ENCODE results near the gene PSMG2. TPM values are rescaled to one million over a fixed set of nuclear protein-coding genes. Genes with fewer than 3 reads are reported as not detected.

The PSMG2 gene
- total and polyA plus RNA-seq, 9 of the 15 experiments (the other 6 are each of a cell fraction or from before 2014, with no cell fraction given), result 59.9 to 271 (median 111) TPM

DNA sequence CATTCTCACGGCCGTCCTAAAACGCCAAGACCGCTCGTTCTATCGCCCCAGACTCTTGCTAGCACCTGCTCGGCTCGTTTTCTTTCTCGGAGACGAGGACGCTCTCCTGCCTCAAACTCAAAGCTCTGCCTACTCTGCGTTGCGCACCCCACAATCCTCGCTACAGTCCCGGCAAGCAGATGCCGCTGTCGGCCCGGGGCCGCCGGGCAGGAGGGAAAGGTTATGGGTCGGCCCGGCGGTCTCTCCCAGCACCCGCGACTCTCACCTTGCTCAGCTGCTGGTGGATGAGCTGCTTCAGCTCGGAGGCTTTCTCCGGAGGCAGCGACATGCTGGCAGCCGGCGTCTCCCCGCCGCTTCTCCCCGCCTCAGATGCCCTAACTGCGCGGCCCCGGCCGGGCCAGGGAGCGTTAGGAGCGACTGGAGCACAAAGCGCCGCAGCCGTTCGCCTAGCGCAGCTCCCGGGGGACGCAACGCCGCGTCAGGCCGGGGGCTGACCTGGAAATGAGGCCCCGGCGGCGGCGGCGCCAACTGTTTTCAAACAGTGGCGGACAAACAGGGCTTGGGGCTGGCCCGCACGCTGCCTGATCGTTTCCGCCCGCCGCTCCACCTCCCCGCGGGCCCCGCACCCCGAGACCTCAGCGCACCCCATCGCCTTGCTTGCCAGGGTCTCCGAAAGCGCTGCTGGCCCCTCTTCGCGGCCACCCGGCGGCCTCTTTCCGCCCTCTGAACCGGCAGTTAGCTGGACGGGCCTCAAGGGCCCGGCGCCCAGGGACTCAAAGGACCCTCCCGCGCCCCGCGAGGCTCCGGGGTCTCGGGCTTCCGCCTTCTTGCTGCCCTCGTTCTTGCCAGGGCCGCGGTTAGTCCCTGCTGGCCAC, at the start of gene PSMG2, which contains the start of gene CEP76 (continued):
- TF ChIP-seq, protein P1, sequence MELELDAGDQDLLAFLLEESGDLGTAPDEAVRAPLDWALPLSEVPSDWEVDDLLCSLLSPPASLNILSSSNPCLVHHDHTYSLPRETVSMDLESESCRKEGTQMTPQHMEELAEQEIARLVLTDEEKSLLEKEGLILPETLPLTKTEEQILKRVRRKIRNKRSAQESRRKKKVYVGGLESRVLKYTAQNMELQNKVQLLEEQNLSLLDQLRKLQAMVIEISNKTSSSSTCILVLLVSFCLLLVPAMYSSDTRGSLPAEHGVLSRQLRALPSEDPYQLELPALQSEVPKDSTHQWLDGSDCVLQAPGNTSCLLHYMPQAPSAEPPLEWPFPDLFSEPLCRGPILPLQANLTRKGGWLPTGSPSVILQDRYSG (tag; conservative IDR thresholded peaks at IDR 0.05; ENCODE audit: low read depth), result no peak
- TF ChIP-seq ZNF584 (CRISPR knock-in tag; IDR thresholded peaks at IDR 0.05; ENCODE audit: low read depth) (no peak), HDAC6 (IDR thresholded peaks at IDR 0.05; ENCODE audit: low read depth, low read length) (no peak), ATF1 (CRISPR knock-in tag; IDR thresholded peaks at IDR 0.05) (0 out of 2 replicates have a peak, but pooled peaks have one; percentile 32), ATF1 (tag; IDR thresholded peaks at IDR 0.05) (peak; percentile 92), ILK (tag; IDR thresholded peaks at IDR 0.05; ENCODE audit: borderline replicate concordance, low read depth) (no peak)
- TF ChIP-seq, protein P2, sequence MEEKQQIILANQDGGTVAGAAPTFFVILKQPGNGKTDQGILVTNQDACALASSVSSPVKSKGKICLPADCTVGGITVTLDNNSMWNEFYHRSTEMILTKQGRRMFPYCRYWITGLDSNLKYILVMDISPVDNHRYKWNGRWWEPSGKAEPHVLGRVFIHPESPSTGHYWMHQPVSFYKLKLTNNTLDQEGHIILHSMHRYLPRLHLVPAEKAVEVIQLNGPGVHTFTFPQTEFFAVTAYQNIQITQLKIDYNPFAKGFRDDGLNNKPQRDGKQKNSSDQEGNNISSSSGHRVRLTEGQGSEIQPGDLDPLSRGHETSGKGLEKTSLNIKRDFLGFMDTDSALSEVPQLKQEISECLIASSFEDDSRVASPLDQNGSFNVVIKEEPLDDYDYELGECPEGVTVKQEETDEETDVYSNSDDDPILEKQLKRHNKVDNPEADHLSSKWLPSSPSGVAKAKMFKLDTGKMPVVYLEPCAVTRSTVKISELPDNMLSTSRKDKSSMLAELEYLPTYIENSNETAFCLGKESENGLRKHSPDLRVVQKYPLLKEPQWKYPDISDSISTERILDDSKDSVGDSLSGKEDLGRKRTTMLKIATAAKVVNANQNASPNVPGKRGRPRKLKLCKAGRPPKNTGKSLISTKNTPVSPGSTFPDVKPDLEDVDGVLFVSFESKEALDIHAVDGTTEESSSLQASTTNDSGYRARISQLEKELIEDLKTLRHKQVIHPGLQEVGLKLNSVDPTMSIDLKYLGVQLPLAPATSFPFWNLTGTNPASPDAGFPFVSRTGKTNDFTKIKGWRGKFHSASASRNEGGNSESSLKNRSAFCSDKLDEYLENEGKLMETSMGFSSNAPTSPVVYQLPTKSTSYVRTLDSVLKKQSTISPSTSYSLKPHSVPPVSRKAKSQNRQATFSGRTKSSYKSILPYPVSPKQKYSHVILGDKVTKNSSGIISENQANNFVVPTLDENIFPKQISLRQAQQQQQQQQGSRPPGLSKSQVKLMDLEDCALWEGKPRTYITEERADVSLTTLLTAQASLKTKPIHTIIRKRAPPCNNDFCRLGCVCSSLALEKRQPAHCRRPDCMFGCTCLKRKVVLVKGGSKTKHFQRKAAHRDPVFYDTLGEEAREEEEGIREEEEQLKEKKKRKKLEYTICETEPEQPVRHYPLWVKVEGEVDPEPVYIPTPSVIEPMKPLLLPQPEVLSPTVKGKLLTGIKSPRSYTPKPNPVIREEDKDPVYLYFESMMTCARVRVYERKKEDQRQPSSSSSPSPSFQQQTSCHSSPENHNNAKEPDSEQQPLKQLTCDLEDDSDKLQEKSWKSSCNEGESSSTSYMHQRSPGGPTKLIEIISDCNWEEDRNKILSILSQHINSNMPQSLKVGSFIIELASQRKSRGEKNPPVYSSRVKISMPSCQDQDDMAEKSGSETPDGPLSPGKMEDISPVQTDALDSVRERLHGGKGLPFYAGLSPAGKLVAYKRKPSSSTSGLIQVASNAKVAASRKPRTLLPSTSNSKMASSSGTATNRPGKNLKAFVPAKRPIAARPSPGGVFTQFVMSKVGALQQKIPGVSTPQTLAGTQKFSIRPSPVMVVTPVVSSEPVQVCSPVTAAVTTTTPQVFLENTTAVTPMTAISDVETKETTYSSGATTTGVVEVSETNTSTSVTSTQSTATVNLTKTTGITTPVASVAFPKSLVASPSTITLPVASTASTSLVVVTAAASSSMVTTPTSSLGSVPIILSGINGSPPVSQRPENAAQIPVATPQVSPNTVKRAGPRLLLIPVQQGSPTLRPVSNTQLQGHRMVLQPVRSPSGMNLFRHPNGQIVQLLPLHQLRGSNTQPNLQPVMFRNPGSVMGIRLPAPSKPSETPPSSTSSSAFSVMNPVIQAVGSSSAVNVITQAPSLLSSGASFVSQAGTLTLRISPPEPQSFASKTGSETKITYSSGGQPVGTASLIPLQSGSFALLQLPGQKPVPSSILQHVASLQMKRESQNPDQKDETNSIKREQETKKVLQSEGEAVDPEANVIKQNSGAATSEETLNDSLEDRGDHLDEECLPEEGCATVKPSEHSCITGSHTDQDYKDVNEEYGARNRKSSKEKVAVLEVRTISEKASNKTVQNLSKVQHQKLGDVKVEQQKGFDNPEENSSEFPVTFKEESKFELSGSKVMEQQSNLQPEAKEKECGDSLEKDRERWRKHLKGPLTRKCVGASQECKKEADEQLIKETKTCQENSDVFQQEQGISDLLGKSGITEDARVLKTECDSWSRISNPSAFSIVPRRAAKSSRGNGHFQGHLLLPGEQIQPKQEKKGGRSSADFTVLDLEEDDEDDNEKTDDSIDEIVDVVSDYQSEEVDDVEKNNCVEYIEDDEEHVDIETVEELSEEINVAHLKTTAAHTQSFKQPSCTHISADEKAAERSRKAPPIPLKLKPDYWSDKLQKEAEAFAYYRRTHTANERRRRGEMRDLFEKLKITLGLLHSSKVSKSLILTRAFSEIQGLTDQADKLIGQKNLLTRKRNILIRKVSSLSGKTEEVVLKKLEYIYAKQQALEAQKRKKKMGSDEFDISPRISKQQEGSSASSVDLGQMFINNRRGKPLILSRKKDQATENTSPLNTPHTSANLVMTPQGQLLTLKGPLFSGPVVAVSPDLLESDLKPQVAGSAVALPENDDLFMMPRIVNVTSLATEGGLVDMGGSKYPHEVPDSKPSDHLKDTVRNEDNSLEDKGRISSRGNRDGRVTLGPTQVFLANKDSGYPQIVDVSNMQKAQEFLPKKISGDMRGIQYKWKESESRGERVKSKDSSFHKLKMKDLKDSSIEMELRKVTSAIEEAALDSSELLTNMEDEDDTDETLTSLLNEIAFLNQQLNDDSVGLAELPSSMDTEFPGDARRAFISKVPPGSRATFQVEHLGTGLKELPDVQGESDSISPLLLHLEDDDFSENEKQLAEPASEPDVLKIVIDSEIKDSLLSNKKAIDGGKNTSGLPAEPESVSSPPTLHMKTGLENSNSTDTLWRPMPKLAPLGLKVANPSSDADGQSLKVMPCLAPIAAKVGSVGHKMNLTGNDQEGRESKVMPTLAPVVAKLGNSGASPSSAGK (IDR thresholded peaks at IDR 0.05), result peak; percentile 68
- TF ChIP-seq, protein P3, sequence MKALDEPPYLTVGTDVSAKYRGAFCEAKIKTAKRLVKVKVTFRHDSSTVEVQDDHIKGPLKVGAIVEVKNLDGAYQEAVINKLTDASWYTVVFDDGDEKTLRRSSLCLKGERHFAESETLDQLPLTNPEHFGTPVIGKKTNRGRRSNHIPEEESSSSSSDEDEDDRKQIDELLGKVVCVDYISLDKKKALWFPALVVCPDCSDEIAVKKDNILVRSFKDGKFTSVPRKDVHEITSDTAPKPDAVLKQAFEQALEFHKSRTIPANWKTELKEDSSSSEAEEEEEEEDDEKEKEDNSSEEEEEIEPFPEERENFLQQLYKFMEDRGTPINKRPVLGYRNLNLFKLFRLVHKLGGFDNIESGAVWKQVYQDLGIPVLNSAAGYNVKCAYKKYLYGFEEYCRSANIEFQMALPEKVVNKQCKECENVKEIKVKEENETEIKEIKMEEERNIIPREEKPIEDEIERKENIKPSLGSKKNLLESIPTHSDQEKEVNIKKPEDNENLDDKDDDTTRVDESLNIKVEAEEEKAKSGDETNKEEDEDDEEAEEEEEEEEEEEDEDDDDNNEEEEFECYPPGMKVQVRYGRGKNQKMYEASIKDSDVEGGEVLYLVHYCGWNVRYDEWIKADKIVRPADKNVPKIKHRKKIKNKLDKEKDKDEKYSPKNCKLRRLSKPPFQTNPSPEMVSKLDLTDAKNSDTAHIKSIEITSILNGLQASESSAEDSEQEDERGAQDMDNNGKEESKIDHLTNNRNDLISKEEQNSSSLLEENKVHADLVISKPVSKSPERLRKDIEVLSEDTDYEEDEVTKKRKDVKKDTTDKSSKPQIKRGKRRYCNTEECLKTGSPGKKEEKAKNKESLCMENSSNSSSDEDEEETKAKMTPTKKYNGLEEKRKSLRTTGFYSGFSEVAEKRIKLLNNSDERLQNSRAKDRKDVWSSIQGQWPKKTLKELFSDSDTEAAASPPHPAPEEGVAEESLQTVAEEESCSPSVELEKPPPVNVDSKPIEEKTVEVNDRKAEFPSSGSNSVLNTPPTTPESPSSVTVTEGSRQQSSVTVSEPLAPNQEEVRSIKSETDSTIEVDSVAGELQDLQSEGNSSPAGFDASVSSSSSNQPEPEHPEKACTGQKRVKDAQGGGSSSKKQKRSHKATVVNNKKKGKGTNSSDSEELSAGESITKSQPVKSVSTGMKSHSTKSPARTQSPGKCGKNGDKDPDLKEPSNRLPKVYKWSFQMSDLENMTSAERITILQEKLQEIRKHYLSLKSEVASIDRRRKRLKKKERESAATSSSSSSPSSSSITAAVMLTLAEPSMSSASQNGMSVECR (CRISPR knock-in tag; IDR thresholded peaks at IDR 0.05), result peak; percentile 86

All from K562 (cell line).